ENCODE results near the gene TMEM232. TPM values are rescaled to one million over a fixed set of nuclear protein-coding genes. Genes with fewer than 3 reads are reported as not detected.

Gene TMEM232
- total RNA-seq, 1 experiment from 2014 or later: 4.2 TPM

- Histone ChIP-seq H3K4me3 (ENCODE audit: low read length) (no peak overlapping the region), H3K9me2 (replicated peaks; ENCODE audit: insufficient read depth, low read length) (no peaks in the 10 kb centered on the region), H4K20me1 (ENCODE audit: insufficient read depth, low read depth, low read length) (no peaks in the 10 kb centered on the region), H2AFZ (ENCODE audit: low read length) (no peak overlapping the region), H3K9me3 (ENCODE audit: low read length) (no peaks in the 10 kb centered on the region), H3K27me3 (ENCODE audit: low read length) (no peaks in the 10 kb centered on the region), H3K4me1 (ENCODE audit: low read length) (peaks cover 29% of the 10 kb centered on the region), H3K36me3 (ENCODE audit: insufficient read depth, low read length) (peaks cover 35% of the 10 kb centered on the region; the same call in 1 of the 2 replicates), H3K27ac (ENCODE audit: low read length) (no peak overlapping the region), H3K9ac (ENCODE audit: low read length) (no peak overlapping the region), H3K79me2 (ENCODE audit: low read length) (peaks cover 21% of the 10 kb centered on the region), H3K4me2 (ENCODE audit: low read depth, low read length, poor library complexity, severe bottlenecking) (no peak overlapping the region)
- no peak for DNase-seq
Measured at GRCh38 chr5:110753600-110753999, 27.1 kb upstream of the TMEM232 start.

- Histone ChIP-seq H3K36me3 (ENCODE audit: insufficient read depth, low read length) (peaks cover 37% of the 10 kb centered on the region; the same call in 1 of the 2 replicates), H3K9me3 (ENCODE audit: low read length) (no peaks in the 10 kb centered on the region), H3K4me1 (ENCODE audit: low read length) (peaks cover 29% of the 10 kb centered on the region), H4K20me1 (ENCODE audit: insufficient read depth, low read depth, low read length) (no peaks in the 10 kb centered on the region), H3K9ac (ENCODE audit: low read length) (no peak overlapping the region), H3K79me2 (ENCODE audit: low read length) (peaks cover 23% of the 10 kb centered on the region), H2AFZ (ENCODE audit: low read length) (no peak overlapping the region), H3K27me3 (ENCODE audit: low read length) (no peaks in the 10 kb centered on the region), H3K4me2 (ENCODE audit: low read depth, low read length, poor library complexity, severe bottlenecking) (no peak overlapping the region), H3K9me2 (replicated peaks; ENCODE audit: insufficient read depth, low read length) (no peaks in the 10 kb centered on the region), H3K27ac (ENCODE audit: low read length) (peak overlapping the region; percentile 80), H3K4me3 (ENCODE audit: low read length) (no peak overlapping the region)
- DNase-seq: no peak
Measured at GRCh38 chr5:110752953-110753352, 26.5 kb upstream of the TMEM232 start.

GRCh38 chr5:110751902-110752762, 25.7 kb upstream of the TMEM232 start:
- peak; percentile 75 for DNase-seq
- Histone ChIP-seq H3K27ac (ENCODE audit: low read length) (peak overlapping the region; percentile 80), H3K4me2 (ENCODE audit: low read depth, low read length, poor library complexity, severe bottlenecking) (peak overlapping the region; percentile 67)

GRCh38 chr5:110738812-110739651, 12.6 kb upstream of the TMEM232 start, which contains the start of gene SLC25A46:
Gene SLC25A46 (plus strand): TSS chr5:110739007. CDS start chr5:110739120, 113 bp downstream.
- peaks cover 9% of the 10 kb centered on the region; the same call in 1 of the 2 replicates for H3K36me3 ChIP-seq (ENCODE audit: insufficient read depth, low read length)
- no peaks in the 10 kb centered on the region for H3K9me3 ChIP-seq (ENCODE audit: low read length)
- peak within 1 kb of the TSS; percentile 89 for H2AFZ ChIP-seq (ENCODE audit: low read length)
- H3K4me1 ChIP-seq (ENCODE audit: low read length): peaks cover 44% of the 10 kb centered on the region
- peak within 1 kb of the TSS; percentile 99 for H3K4me3 ChIP-seq (ENCODE audit: low read length)
- H3K79me2 ChIP-seq (ENCODE audit: low read length): peaks cover 48% of the 10 kb centered on the region
- H3K9me2 ChIP-seq (replicated peaks; ENCODE audit: insufficient read depth, low read length): no peaks in the 10 kb centered on the region
- H3K27ac ChIP-seq (ENCODE audit: low read length): peak within 1 kb of the TSS; percentile 63
- H4K20me1 ChIP-seq (ENCODE audit: insufficient read depth, low read depth, low read length): no peaks in the 10 kb centered on the region
- H3K27me3 ChIP-seq (ENCODE audit: low read length): no peaks in the 10 kb centered on the region
- peak within 1 kb of the TSS; percentile 99 for H3K4me2 ChIP-seq (ENCODE audit: low read depth, low read length, poor library complexity, severe bottlenecking)
- DNase-seq: peak; percentile 95
- peak within 1 kb of the TSS; percentile 98 for H3K9ac ChIP-seq (ENCODE audit: low read length)

More at GRCh38 chr5:110751902-110752762, 25.7 kb upstream of the TMEM232 start:
- peaks cover 29% of the 10 kb centered on the region for H3K4me1 ChIP-seq (ENCODE audit: low read length)
- H3K9ac ChIP-seq (ENCODE audit: low read length): peak overlapping the region; percentile 40
- no peaks in the 10 kb centered on the region for H3K9me3 ChIP-seq (ENCODE audit: low read length)
- peaks cover 23% of the 10 kb centered on the region for H3K79me2 ChIP-seq (ENCODE audit: low read length)
- no peaks in the 10 kb centered on the region for H3K9me2 ChIP-seq (replicated peaks; ENCODE audit: insufficient read depth, low read length)
- H2AFZ ChIP-seq (ENCODE audit: low read length): no peak overlapping the region
- H3K4me3 ChIP-seq (ENCODE audit: low read length): peak overlapping the region; percentile 19; the same call in 1 of the 2 replicates
- H3K27me3 ChIP-seq (ENCODE audit: low read length): no peaks in the 10 kb centered on the region
- no peaks in the 10 kb centered on the region for H4K20me1 ChIP-seq (ENCODE audit: insufficient read depth, low read depth, low read length)
- H3K36me3 ChIP-seq (ENCODE audit: insufficient read depth, low read length): peaks cover 36% of the 10 kb centered on the region; the same call in 1 of the 2 replicates

GRCh38 chr5:110738503-110738811, 12.0 kb upstream of the TMEM232 start:
- Histone ChIP-seq H3K9me3 (ENCODE audit: low read length) (no peaks in the 10 kb centered on the region), H3K27ac (ENCODE audit: low read length) (no peak overlapping the region), H3K27me3 (ENCODE audit: low read length) (no peaks in the 10 kb centered on the region), H2AFZ (ENCODE audit: low read length) (peak overlapping the region; percentile 89), H3K36me3 (ENCODE audit: insufficient read depth, low read length) (peaks cover 5% of the 10 kb centered on the region; the same call in 1 of the 2 replicates), H3K79me2 (ENCODE audit: low read length) (peaks cover 42% of the 10 kb centered on the region), H3K4me2 (ENCODE audit: low read depth, low read length, poor library complexity, severe bottlenecking) (peak overlapping the region; percentile 99), H3K9ac (ENCODE audit: low read length) (peak overlapping the region; percentile 98), H3K9me2 (replicated peaks; ENCODE audit: insufficient read depth, low read length) (no peaks in the 10 kb centered on the region), H4K20me1 (ENCODE audit: insufficient read depth, low read depth, low read length) (no peaks in the 10 kb centered on the region), H3K4me3 (ENCODE audit: low read length) (peak overlapping the region; percentile 99), H3K4me1 (ENCODE audit: low read length) (peaks cover 44% of the 10 kb centered on the region)
- DNase-seq: no peak

GRCh38 chr5:110736753-110737152, 10.3 kb upstream of the TMEM232 start:
- peak overlapping the region; percentile 65 for H2AFZ ChIP-seq (ENCODE audit: low read length)
- peaks cover 29% of the 10 kb centered on the region for H3K79me2 ChIP-seq (ENCODE audit: low read length)
- no peaks in the 10 kb centered on the region; the same call in 1 of the 2 replicates for H3K36me3 ChIP-seq (ENCODE audit: insufficient read depth, low read length)
- no peaks in the 10 kb centered on the region for H3K9me3 ChIP-seq (ENCODE audit: low read length)
- peak overlapping the region; percentile 99 for H3K4me2 ChIP-seq (ENCODE audit: low read depth, low read length, poor library complexity, severe bottlenecking)
- H4K20me1 ChIP-seq (ENCODE audit: insufficient read depth, low read depth, low read length): no peaks in the 10 kb centered on the region
- peaks cover 44% of the 10 kb centered on the region for H3K4me1 ChIP-seq (ENCODE audit: low read length)
- no peak overlapping the region for H3K27ac ChIP-seq (ENCODE audit: low read length)
- no peaks in the 10 kb centered on the region for H3K9me2 ChIP-seq (replicated peaks; ENCODE audit: insufficient read depth, low read length)
- peak overlapping the region; percentile 5; the same call in 1 of the 2 replicates for H3K9ac ChIP-seq (ENCODE audit: low read length)
- no peaks in the 10 kb centered on the region for H3K27me3 ChIP-seq (ENCODE audit: low read length)
- peak; percentile 51 for DNase-seq
- peak overlapping the region; percentile 27; the same call in 1 of the 2 replicates for H3K4me3 ChIP-seq (ENCODE audit: low read length)

GRCh38 chr5:110735556-110735955, 9.1 kb upstream of the TMEM232 start:
- H3K36me3 ChIP-seq (ENCODE audit: insufficient read depth, low read length): no peaks in the 10 kb centered on the region
- peaks cover 17% of the 10 kb centered on the region for H3K79me2 ChIP-seq (ENCODE audit: low read length)
- H3K4me2 ChIP-seq (ENCODE audit: low read depth, low read length, poor library complexity, severe bottlenecking): peak overlapping the region; percentile 99
- H4K20me1 ChIP-seq (ENCODE audit: insufficient read depth, low read depth, low read length): no peaks in the 10 kb centered on the region
- no peaks in the 10 kb centered on the region for H3K9me3 ChIP-seq (ENCODE audit: low read length)
- DNase-seq: no peak
- no peak overlapping the region for H3K27ac ChIP-seq (ENCODE audit: low read length)
- H3K4me1 ChIP-seq (ENCODE audit: low read length): peaks cover 36% of the 10 kb centered on the region
- no peak overlapping the region for H2AFZ ChIP-seq (ENCODE audit: low read length)
- H3K4me3 ChIP-seq (ENCODE audit: low read length): no peak overlapping the region
- H3K9me2 ChIP-seq (replicated peaks; ENCODE audit: insufficient read depth, low read length): no peaks in the 10 kb centered on the region
- no peaks in the 10 kb centered on the region for H3K27me3 ChIP-seq (ENCODE audit: low read length)
- H3K9ac ChIP-seq (ENCODE audit: low read length): no peak overlapping the region

- peaks cover 27% of the 10 kb centered on the region for H3K4me1 ChIP-seq (ENCODE audit: low read length)
- H4K20me1 ChIP-seq (ENCODE audit: insufficient read depth, low read depth, low read length): no peaks in the 10 kb centered on the region
- no peak for DNase-seq
- H3K4me3 ChIP-seq (ENCODE audit: low read length): no peak overlapping the region
- H3K27ac ChIP-seq (ENCODE audit: low read length): no peak overlapping the region
- H3K27me3 ChIP-seq (ENCODE audit: low read length): no peaks in the 10 kb centered on the region
- H3K9me2 ChIP-seq (replicated peaks; ENCODE audit: insufficient read depth, low read length): no peaks in the 10 kb centered on the region
- no peak overlapping the region for H3K4me2 ChIP-seq (ENCODE audit: low read depth, low read length, poor library complexity, severe bottlenecking)
- H2AFZ ChIP-seq (ENCODE audit: low read length): no peak overlapping the region
- no peaks in the 10 kb centered on the region for H3K36me3 ChIP-seq (ENCODE audit: insufficient read depth, low read length)
- no peak overlapping the region for H3K9ac ChIP-seq (ENCODE audit: low read length)
- peaks cover 3% of the 10 kb centered on the region for H3K79me2 ChIP-seq (ENCODE audit: low read length)
- no peaks in the 10 kb centered on the region for H3K9me3 ChIP-seq (ENCODE audit: low read length)
Measured at GRCh38 chr5:110734101-110734500, 7.6 kb upstream of the TMEM232 start.
